D721Med (cell line): ENCODE data around the gene CHAC2.

Experiments used
- DNase-seq: peaks from one replicate; pipeline ENCODE4 v3.0.0; 2011; ENCODE audit warnings: low spot score; ENCODE audit not compliant: insufficient read length
- FAIRE-seq: peaks from 2 replicates; lab custom pipeline; 2011; peaks lifted over from hg19 to GRCh38; lab: Jason Lieb, UNC
- TF ChIP-seq, protein P1 (sequence below): IDR thresholded peaks from 2 replicates; pipeline ENCODE4 v1.5.1; 2012; ENCODE audit warnings: mild to moderate bottlenecking, control low read depth; ENCODE audit not compliant: insufficient read depth; ENCODE audit errors: missing control alignments

Gene CHAC2

DNA sequence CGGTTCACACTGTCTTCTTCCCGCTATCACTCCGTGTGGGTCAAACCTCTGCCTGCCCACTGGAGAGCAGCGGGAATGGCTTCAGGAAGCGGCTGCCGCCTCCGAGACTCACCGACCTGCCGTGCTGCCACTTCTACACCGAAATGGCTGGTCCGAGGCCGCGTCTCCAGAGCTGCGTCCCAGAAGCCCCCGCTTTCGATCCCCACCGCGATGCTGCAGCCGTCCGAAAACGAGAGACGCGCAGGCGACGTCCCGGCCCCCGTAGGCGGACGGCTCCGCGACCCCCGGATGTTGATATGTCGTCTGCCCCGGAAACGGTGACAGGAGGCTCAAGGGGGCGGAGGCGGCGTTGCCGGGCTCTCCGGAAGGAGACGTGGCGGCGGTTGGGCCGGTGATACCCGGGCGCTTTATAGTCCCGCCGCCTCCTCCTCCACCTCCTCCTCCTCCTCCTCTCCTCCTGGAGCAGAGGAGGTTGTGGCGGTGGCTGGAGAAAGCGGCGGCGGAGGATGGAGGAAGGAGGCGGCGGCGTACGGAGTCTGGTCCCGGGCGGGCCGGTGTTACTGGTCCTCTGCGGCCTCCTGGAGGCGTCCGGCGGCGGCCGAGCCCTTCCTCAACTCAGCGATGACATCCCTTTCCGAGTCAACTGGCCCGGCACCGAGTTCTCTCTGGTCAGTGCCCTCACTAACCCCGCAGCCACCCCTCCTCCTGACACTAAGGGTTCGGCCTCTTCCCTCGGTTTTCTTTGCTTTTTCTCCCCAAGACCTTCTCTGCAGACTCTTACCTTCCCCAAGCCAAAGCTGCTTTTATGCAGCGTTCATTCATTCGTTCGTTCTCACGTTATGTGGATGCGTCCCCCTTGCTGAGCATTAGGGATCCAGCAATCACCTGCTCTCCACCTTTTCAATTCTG is 19.4 kb downstream of the CHAC2 start, which contains the start of the genes ASB3 and ERLEC1:
TSS of gene ASB3 (minus strand) at position 249 of the 909 bp plus-strand sequence. CDS start 21,381 bp downstream, outside the sequence.
TSS of gene ERLEC1 (plus strand) at position 340 of the 909 bp plus-strand sequence. CDS start at position 507, 167 bp downstream.
- TF ChIP-seq, protein P1, sequence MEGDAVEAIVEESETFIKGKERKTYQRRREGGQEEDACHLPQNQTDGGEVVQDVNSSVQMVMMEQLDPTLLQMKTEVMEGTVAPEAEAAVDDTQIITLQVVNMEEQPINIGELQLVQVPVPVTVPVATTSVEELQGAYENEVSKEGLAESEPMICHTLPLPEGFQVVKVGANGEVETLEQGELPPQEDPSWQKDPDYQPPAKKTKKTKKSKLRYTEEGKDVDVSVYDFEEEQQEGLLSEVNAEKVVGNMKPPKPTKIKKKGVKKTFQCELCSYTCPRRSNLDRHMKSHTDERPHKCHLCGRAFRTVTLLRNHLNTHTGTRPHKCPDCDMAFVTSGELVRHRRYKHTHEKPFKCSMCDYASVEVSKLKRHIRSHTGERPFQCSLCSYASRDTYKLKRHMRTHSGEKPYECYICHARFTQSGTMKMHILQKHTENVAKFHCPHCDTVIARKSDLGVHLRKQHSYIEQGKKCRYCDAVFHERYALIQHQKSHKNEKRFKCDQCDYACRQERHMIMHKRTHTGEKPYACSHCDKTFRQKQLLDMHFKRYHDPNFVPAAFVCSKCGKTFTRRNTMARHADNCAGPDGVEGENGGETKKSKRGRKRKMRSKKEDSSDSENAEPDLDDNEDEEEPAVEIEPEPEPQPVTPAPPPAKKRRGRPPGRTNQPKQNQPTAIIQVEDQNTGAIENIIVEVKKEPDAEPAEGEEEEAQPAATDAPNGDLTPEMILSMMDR = no peak
- FAIRE-seq = no peak

DNA sequence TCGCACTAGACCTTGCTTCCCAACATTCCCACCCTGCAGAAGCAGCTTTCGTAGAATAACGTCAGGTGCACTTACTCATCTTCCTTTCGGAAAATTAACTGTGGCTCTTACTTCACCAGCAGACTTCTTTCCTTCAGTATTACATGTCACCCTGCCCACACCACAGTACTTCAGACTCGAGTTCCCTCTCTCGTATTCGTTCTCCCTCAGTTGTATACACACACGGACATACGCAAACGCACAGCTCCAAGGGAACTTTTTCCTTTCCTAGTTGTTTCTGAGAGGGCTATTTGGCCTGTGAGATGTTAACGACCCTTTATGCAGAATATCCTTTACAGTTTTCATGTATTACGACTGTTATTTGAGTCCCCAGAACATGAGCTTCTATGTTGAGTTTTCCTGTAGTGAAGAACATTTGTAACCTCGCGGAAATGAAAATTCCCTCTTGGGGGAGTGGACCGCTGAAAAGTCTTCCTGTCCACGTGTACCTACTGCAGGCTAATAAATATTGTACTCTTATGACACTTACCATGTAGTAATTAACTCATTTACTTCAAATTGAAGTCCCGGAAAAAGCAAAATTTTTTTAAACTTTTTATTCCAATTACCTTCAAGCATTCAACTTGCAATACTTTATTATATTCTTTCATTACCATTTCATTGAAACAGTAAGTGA is 20.1 kb downstream of the CHAC2 start:
- DNase-seq (no peak), FAIRE-seq (no peak)
- TF ChIP-seq, protein P1 = no peak

More for the DNA sequence above, 19.4 kb downstream of the CHAC2 start, which contains the start of the genes ASB3 and ERLEC1:
- peak; percentile 70 for DNase-seq

DNA sequence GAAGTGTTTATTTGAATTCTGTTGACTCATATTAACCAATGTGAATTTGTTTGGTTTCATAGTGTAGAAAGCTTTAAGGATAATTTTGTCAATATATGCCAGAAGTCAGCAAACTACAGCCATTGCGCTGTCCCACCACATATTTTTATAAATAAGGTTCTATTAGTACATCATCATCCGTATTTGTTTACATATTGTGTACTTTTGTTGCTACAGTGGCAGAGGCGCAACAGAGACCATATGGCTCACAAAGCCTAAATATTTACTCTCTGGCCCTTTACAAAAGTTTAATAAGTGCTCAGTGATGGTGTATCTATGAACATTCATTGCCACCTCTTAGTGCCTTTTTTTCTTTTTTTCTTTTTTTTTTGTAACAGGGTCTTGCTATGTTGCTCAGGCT is 25.7 kb downstream of the CHAC2 start:
- TF ChIP-seq, protein P1 = no peak
- FAIRE-seq = no peak
- DNase-seq = no peak

DNA sequence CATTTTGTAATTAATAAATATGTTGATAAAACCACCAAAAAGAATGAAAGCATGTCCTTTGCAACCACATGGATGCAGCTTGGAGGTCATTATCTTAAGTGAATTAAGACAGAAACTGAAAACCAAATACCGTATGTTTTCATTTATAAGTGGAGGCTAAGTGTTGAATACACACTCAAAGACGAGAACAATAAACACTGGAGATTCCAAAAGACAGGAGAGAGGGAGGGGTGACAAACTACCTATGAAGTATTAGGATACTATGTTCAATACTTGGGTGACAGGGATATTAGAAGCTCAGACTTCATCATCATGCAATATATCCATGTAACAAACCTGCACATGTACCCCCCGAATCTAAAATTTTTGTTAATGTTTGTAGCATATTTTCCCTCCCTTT is 26.2 kb downstream of the CHAC2 start:
- DNase-seq (no peak), FAIRE-seq (no peak)
- TF ChIP-seq, protein P1 = no peak

DNA sequence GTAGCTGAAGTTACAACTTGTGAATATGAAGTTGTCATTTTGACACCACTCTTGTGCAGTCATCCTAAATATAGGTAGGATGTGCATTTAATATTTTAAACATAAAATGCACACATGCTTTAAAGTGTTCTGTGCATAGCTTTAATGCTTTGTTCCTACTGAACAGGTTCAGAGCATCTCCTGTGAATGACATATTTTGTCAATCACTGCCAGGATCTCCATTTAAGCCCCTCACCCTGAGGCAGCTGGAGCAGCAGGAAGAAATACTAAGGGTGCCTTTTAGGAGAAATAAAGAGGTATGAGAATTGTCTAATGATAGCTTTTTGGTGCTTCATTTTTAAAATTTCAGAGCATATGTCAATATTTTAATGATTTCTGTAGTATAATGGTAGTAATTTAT is 33.9 kb downstream of the CHAC2 start:
- FAIRE-seq (no peak), DNase-seq (no peak)
- TF ChIP-seq, protein P1 = no peak

DNA sequence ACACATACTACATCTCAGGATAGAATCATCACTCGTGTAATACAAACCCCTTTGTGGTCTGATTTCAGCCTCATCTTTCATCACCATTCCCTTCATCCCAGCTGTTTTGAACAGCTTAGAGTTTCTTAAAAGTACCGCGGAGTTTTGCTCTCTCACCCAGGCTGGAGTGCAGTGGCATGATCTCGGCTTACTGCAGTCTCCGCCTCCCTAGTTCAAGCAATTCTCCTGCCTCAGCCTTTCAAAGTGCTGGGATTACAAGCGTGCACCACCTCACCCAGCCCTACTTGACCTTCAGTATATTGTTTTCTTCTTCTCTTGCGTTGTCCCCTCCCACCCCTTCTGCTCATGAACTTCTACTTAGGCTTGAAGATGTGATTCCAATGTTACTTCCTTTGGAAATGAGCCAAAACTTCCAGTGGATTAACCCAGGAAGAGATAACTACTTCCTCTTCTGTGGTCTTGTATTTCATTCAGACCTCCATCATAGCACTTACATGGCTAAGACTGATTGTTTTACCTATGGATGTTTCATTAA is 35.1 kb downstream of the CHAC2 start:
- TF ChIP-seq, protein P1 = no peak
- DNase-seq (no peak), FAIRE-seq (peak; percentile 6)
